ENCODE data around the gene RAI14. TPM values are rescaled to one million over a fixed set of nuclear protein-coding genes. Genes with fewer than 3 reads are reported as not detected.

Gene RAI14
- 66.7 to 109 TPM (median 94.5 TPM) in 5 replicates for total RNA-seq (2022; extraction: Qiagen RNA extraction; ENCODE audit: low read depth)

GRCh38 chr5:34656001-34656699 is at the start of gene RAI14:
Gene RAI14, plus strand, starts transcription at chr5:34656328. Its CDS starts 30,592 bp downstream, at chr5:34686920.

GRCh38 chr5:34838785-34839714 is 182.9 kb downstream of the RAI14 start, which contains the start of gene TTC23L:
Gene TTC23L, plus strand, starts transcription at chr5:34839164. Its CDS starts 1,508 bp downstream, at chr5:34840672.

Other genes with a start within 250 kb of the RAI14 start
- gene TTC23L, start 182.8 kb downstream of the RAI14 start, total RNA-seq (2022; extraction: Qiagen RNA extraction; ENCODE audit: low read depth) = 0.18 to 0.33 TPM in 2 of 5 replicates, not detected in the others